Measurements from ENCODE around the gene LDLRAD4.
"Not testable (repeated sequence)": the region's sequence is repeated elsewhere in the genome, so short reads cannot be mapped to it uniquely, and the experiment has no call there.

The LDLRAD4 gene

GRCh38 chr18:13260197-13260934 is 41.8 kb downstream of the LDLRAD4 start:
- no peak overlapping the region for H3K23ac ChIP-seq (ENCODE audit: low read length in 2 of 2)
- H4K8ac ChIP-seq (ENCODE audit: low read length), result no peak overlapping the region
- H3K4me3 ChIP-seq (ENCODE audit: insufficient read depth in 1 of 2, low read depth in 1 of 2, low read length in 2 of 2), result no peak overlapping the region
- no peak overlapping the region for H2BK120ac ChIP-seq (ENCODE audit: low read depth, low read length)
- no peak overlapping the region for H3K14ac ChIP-seq (ENCODE audit: low read length in 2 of 2)
- H3K9me3 ChIP-seq (ENCODE audit: control insufficient read depth, low read length), result no peaks in the 10 kb centered on the region
- no peak overlapping the region for H3K27ac ChIP-seq (ENCODE audit: low read length, poor library complexity, severe bottlenecking)
- no peaks in the 10 kb centered on the region for H3K79me1 ChIP-seq (replicated peaks; ENCODE audit: low read length, poor library complexity, severe bottlenecking)
- H3K27me3 ChIP-seq (ENCODE audit: control insufficient read depth in 1 of 2, insufficient read depth in 1 of 2, low read length in 2 of 2), result peaks cover 11 to 39% of the 10 kb centered on the region in 2 experiments
- H3K36me3 ChIP-seq (ENCODE audit: control insufficient read depth in 1 of 2, insufficient read depth in 2 of 2, low read depth in 1 of 2, low read length in 2 of 2), result no peaks in the 10 kb centered on the region
- no peak overlapping the region for H2BK5ac ChIP-seq (ENCODE audit: low read depth, low read length, poor library complexity, severe bottlenecking)
- no peak overlapping the region for H2AK5ac ChIP-seq (ENCODE audit: low read length, severe bottlenecking)
- no peak overlapping the region for H2AFZ ChIP-seq (ENCODE audit: low read depth, low read length)
- H2BK12ac ChIP-seq (ENCODE audit: low read length in 2 of 2), result no peak overlapping the region
- no peak overlapping the region for H3K4me2 ChIP-seq (ENCODE audit: low read length, poor library complexity, severe bottlenecking)
- no peak overlapping the region for H3K18ac ChIP-seq (ENCODE audit: low read depth in 1 of 2, low read length in 2 of 2)
- 61% methylated on average over 8 of the region's 8 CpGs for WGBS
- H3K4me1 ChIP-seq (ENCODE audit: control insufficient read depth, insufficient read depth, low read depth, low read length), result no peaks in the 10 kb centered on the region
- no peak overlapping the region for H3K9ac ChIP-seq (ENCODE audit: low read length)
- no peak overlapping the region for H2BK15ac ChIP-seq (ENCODE audit: low read depth, poor library complexity, severe bottlenecking)
- no peak overlapping the region for H3K4ac ChIP-seq (ENCODE audit: low read depth in 1 of 2, low read length in 2 of 2)
- no peak overlapping the region for H4K91ac ChIP-seq (ENCODE audit: low read length)
- DNase-seq, result no peak

- no peak overlapping the region for H3K14ac ChIP-seq (ENCODE audit: low read length in 2 of 2)
- H3K27ac ChIP-seq (ENCODE audit: low read length, poor library complexity, severe bottlenecking), result no peak overlapping the region
- H3K9me3 ChIP-seq (ENCODE audit: control insufficient read depth, low read length), result no peaks in the 10 kb centered on the region
- H2AK5ac ChIP-seq (ENCODE audit: low read length, severe bottlenecking), result no peak overlapping the region
- H3K4ac ChIP-seq (ENCODE audit: low read depth in 1 of 2, low read length in 2 of 2), result no peak overlapping the region
- H4K91ac ChIP-seq (ENCODE audit: low read length), result no peak overlapping the region
- H2BK5ac ChIP-seq (ENCODE audit: low read depth, low read length, poor library complexity, severe bottlenecking), result no peak overlapping the region
- no peak overlapping the region for H3K18ac ChIP-seq (ENCODE audit: low read depth in 1 of 2, low read length in 2 of 2)
- H3K36me3 ChIP-seq (ENCODE audit: control insufficient read depth in 1 of 2, insufficient read depth in 2 of 2, low read depth in 1 of 2, low read length in 2 of 2), result no peaks in the 10 kb centered on the region
- H2BK120ac ChIP-seq (ENCODE audit: low read depth, low read length), result no peak overlapping the region
- no peak overlapping the region for H2BK12ac ChIP-seq (ENCODE audit: low read length in 2 of 2)
- H3K4me3 ChIP-seq (ENCODE audit: insufficient read depth in 1 of 2, low read depth in 1 of 2, low read length in 2 of 2), result no peak overlapping the region
- H2BK15ac ChIP-seq (ENCODE audit: low read depth, poor library complexity, severe bottlenecking), result no peak overlapping the region
- no peak overlapping the region for H3K23ac ChIP-seq (ENCODE audit: low read length in 2 of 2)
- no peak overlapping the region for H3K9ac ChIP-seq (ENCODE audit: low read length)
- no peak overlapping the region for H3K4me2 ChIP-seq (ENCODE audit: low read length, poor library complexity, severe bottlenecking)
- DNase-seq, result no peak
- 93% methylated on average over 12 of the region's 12 CpGs for WGBS
- peaks cover 9 to 41% of the 10 kb centered on the region in 2 experiments for H3K27me3 ChIP-seq (ENCODE audit: control insufficient read depth in 1 of 2, insufficient read depth in 1 of 2, low read length in 2 of 2)
- H2AFZ ChIP-seq (ENCODE audit: low read depth, low read length), result no peak overlapping the region
- H3K79me1 ChIP-seq (replicated peaks; ENCODE audit: low read length, poor library complexity, severe bottlenecking), result no peaks in the 10 kb centered on the region
- no peak overlapping the region for H4K8ac ChIP-seq (ENCODE audit: low read length)
- H3K4me1 ChIP-seq (ENCODE audit: control insufficient read depth, insufficient read depth, low read depth, low read length), result no peaks in the 10 kb centered on the region
Observed at GRCh38 chr18:13260935-13261640, 42.5 kb downstream of the LDLRAD4 start.

- H3K18ac ChIP-seq (ENCODE audit: low read depth in 1 of 2, low read length in 2 of 2), result no peak overlapping the region
- H2AFZ ChIP-seq (ENCODE audit: low read depth, low read length), result no peak overlapping the region
- H2BK120ac ChIP-seq (ENCODE audit: low read depth, low read length), result no peak overlapping the region
- no peak overlapping the region for H2AK5ac ChIP-seq (ENCODE audit: low read length, severe bottlenecking)
- no peak overlapping the region for H2BK15ac ChIP-seq (ENCODE audit: low read depth, poor library complexity, severe bottlenecking)
- no peak overlapping the region for H3K27ac ChIP-seq (ENCODE audit: low read length, poor library complexity, severe bottlenecking)
- H3K36me3 ChIP-seq (ENCODE audit: control insufficient read depth in 1 of 2, insufficient read depth in 2 of 2, low read depth in 1 of 2, low read length in 2 of 2), result no peaks in the 10 kb centered on the region
- H3K23ac ChIP-seq (ENCODE audit: low read length in 2 of 2), result no peak overlapping the region
- no peak overlapping the region for H4K8ac ChIP-seq (ENCODE audit: low read length)
- H3K27me3 ChIP-seq (ENCODE audit: control insufficient read depth in 1 of 2, insufficient read depth in 1 of 2, low read length in 2 of 2), result peaks cover 9 to 41% of the 10 kb centered on the region in 2 experiments
- H3K9ac ChIP-seq (ENCODE audit: low read length), result no peak overlapping the region
- no peak for DNase-seq
- H3K4me1 ChIP-seq (ENCODE audit: control insufficient read depth, insufficient read depth, low read depth, low read length), result no peaks in the 10 kb centered on the region
- WGBS, result 94% methylated on average over 26 of the region's 26 CpGs
- H2BK5ac ChIP-seq (ENCODE audit: low read depth, low read length, poor library complexity, severe bottlenecking), result no peak overlapping the region
- no peak overlapping the region for H3K4me2 ChIP-seq (ENCODE audit: low read length, poor library complexity, severe bottlenecking)
- H3K9me3 ChIP-seq (ENCODE audit: control insufficient read depth, low read length), result no peaks in the 10 kb centered on the region
- no peak overlapping the region for H3K14ac ChIP-seq (ENCODE audit: low read length in 2 of 2)
- H3K4ac ChIP-seq (ENCODE audit: low read depth in 1 of 2, low read length in 2 of 2), result no peak overlapping the region
- H3K4me3 ChIP-seq (ENCODE audit: insufficient read depth in 1 of 2, low read depth in 1 of 2, low read length in 2 of 2), result no peak overlapping the region
- no peak overlapping the region for H4K91ac ChIP-seq (ENCODE audit: low read length)
- no peak overlapping the region for H2BK12ac ChIP-seq (ENCODE audit: low read length in 2 of 2)
- no peaks in the 10 kb centered on the region for H3K79me1 ChIP-seq (replicated peaks; ENCODE audit: low read length, poor library complexity, severe bottlenecking)
Observed at GRCh38 chr18:13261661-13262357, 43.2 kb downstream of the LDLRAD4 start.

- not testable (repeated sequence) for DNase-seq; H3K36me3 ChIP-seq (ENCODE audit: control insufficient read depth in 1 of 2, insufficient read depth in 2 of 2, low read depth in 1 of 2, low read length in 2 of 2); H2AK5ac ChIP-seq (ENCODE audit: low read length, severe bottlenecking); H3K27ac ChIP-seq (ENCODE audit: low read length, poor library complexity, severe bottlenecking); H2AFZ ChIP-seq (ENCODE audit: low read depth, low read length); H2BK5ac ChIP-seq (ENCODE audit: low read depth, low read length, poor library complexity, severe bottlenecking); H3K4ac ChIP-seq (ENCODE audit: low read depth in 1 of 2, low read length in 2 of 2); H3K9me3 ChIP-seq (ENCODE audit: control insufficient read depth, low read length); H3K18ac ChIP-seq (ENCODE audit: low read depth in 1 of 2, low read length in 2 of 2); H3K79me1 ChIP-seq (replicated peaks; ENCODE audit: low read length, poor library complexity, severe bottlenecking); H3K4me2 ChIP-seq (ENCODE audit: low read length, poor library complexity, severe bottlenecking); H3K9ac ChIP-seq (ENCODE audit: low read length); H3K4me3 ChIP-seq (ENCODE audit: insufficient read depth in 1 of 2, low read depth in 1 of 2, low read length in 2 of 2); H3K14ac ChIP-seq (ENCODE audit: low read length in 2 of 2); H4K8ac ChIP-seq (ENCODE audit: low read length); H2BK120ac ChIP-seq (ENCODE audit: low read depth, low read length); H3K23ac ChIP-seq (ENCODE audit: low read length in 2 of 2); H2BK12ac ChIP-seq (ENCODE audit: low read length in 2 of 2); H4K91ac ChIP-seq (ENCODE audit: low read length); H3K4me1 ChIP-seq (ENCODE audit: control insufficient read depth, insufficient read depth, low read depth, low read length); H2BK15ac ChIP-seq (ENCODE audit: low read depth, poor library complexity, severe bottlenecking)
- 99% methylated on average over 28 of the region's 33 CpGs for WGBS
- H3K27me3 ChIP-seq (ENCODE audit: control insufficient read depth in 1 of 2, insufficient read depth in 1 of 2, low read length in 2 of 2), result peaks cover 9 to 46% of the 10 kb centered on the region in 2 experiments
Observed at GRCh38 chr18:13262358-13262680, 43.8 kb downstream of the LDLRAD4 start.

Data from mesenchymal stem cell (in vitro differentiated cells and primary cell).